MM.1S (cell line): ENCODE measurements around the gene NSD2.

ENCODE experiments used
- CTCF ChIP-seq: fragments of 300-600 bp; sonication (generic); IDR thresholded peaks from 2 replicates; pipeline ENCODE4 v1.5.1; 2016; ENCODE audit warnings: antibody characterized with exemption, low read length, mixed read lengths
- EZH2 ChIP-seq: fragments of 300-600 bp; sonication (generic); optimal IDR thresholded peaks from 2 replicates; pipeline ENCODE3; 2017; ENCODE audit warnings: low read depth, mild to moderate bottlenecking, antibody characterized with exemption, low read length, mixed read lengths

- no peak for TF ChIP-seq CTCF
- no peak for TF ChIP-seq EZH2
These were observed 3.0 kb downstream of the NSD2 start for GRCh38 chr4:1874201-1874600.
